DOHH2 (cell line): ENCODE results near the gene TRMT44.

Experiments used
- H3F3A ChIP-seq: fragments of 200-600 bp; sonication (generic), shearing (Covaris generic); 2 replicates; pipeline ENCODE4 v1.6.0; 2016; ENCODE audit warnings: antibody characterized with exemption, mild to moderate bottlenecking; ENCODE audit not compliant: control insufficient read depth, insufficient read depth
- H3K27ac ChIP-seq: fragments of 200-600 bp; sonication (generic); 2 replicates; pipeline ENCODE4 v1.5.1; 2014; ENCODE audit warnings: low read depth, mild to moderate bottlenecking, low read length, moderate library complexity
- H3K27me3 ChIP-seq: fragments of 200-600 bp; sonication (generic); 2 replicates; pipeline ENCODE4 v1.6.1; 2014; ENCODE audit warnings: mild to moderate bottlenecking, low read length, mixed read lengths; ENCODE audit not compliant: control insufficient read depth
- H3K36me3 ChIP-seq: fragments of 200-600 bp; sonication (generic); 2 replicates; pipeline ENCODE4 v1.6.1; 2014; ENCODE audit warnings: mild to moderate bottlenecking, low read length, moderate library complexity, mixed read lengths; ENCODE audit not compliant: control insufficient read depth
- H3K4me1 ChIP-seq: fragments of 200-600 bp; sonication (generic); 2 replicates; pipeline ENCODE4 v1.6.1; 2014; ENCODE audit warnings: mild to moderate bottlenecking, low read length, mixed read lengths; ENCODE audit not compliant: control insufficient read depth
- H3K4me2 ChIP-seq: fragments of 200-600 bp; sonication (generic); 2 replicates; pipeline ENCODE4 v1.6.0; 2014; ENCODE audit warnings: mild to moderate bottlenecking, low read length, moderate library complexity
- H3K4me3 ChIP-seq: fragments of 200-600 bp; sonication (generic); 2 replicates; pipeline ENCODE4 v1.5.1; 2014; ENCODE audit warnings: mild to moderate bottlenecking, low read length, mixed read lengths
- H3K79me2 ChIP-seq: fragments of 200-600 bp; sonication (generic); 2 replicates; pipeline ENCODE4 v1.6.1; 2014; ENCODE audit warnings: mild to moderate bottlenecking, low read length, mixed read lengths; ENCODE audit not compliant: control insufficient read depth
- H3K9me2 ChIP-seq: fragments of 200-600 bp; sonication (generic); replicated peaks from 2 replicates; pipeline ENCODE4 v1.6.1; 2014; ENCODE audit warnings: mild to moderate bottlenecking, low read length, mixed read lengths; ENCODE audit not compliant: control insufficient read depth
- H3K9me3 ChIP-seq: fragments of 200-600 bp; sonication (generic); 2 replicates; pipeline ENCODE4 v1.6.1; 2014; ENCODE audit warnings: antibody characterized with exemption, low read length, mixed read lengths; ENCODE audit not compliant: control insufficient read depth, insufficient read depth
- H4K20me1 ChIP-seq: fragments of 200-600 bp; sonication (generic); 2 replicates; pipeline ENCODE4 v1.6.0; 2014; ENCODE audit warnings: low read depth, mild to moderate bottlenecking, antibody characterized with exemption, low read length, moderate library complexity; ENCODE audit not compliant: control insufficient read depth, insufficient read depth
- CTCF ChIP-seq: fragments of 200-600 bp; sonication (generic); IDR thresholded peaks from one replicate; pipeline ENCODE4 v1.5.1; 2014; ENCODE audit warnings: antibody characterized with exemption, mild to moderate bottlenecking, low read depth, low read length; ENCODE audit not compliant: poor library complexity, severe bottlenecking
- EZH2phosphoT487 ChIP-seq: fragments of 200-600 bp; sonication (generic); IDR thresholded peaks from 2 replicates; pipeline ENCODE4 v1.6.1; 2017; ENCODE audit warnings: borderline replicate concordance, mild to moderate bottlenecking, antibody characterized with exemption, low read length, moderate library complexity, mixed read lengths

Gene TRMT44

GRCh38 chr4:8525383-8526120, 85.0 kb downstream of the TRMT44 start:
- Histone ChIP-seq H3K4me3 (no peak overlapping the region), H3K36me3 (no peaks in the 10 kb centered on the region), H3K79me2 (no peaks in the 10 kb centered on the region), H3K4me1 (no peaks in the 10 kb centered on the region), H3K4me2 (no peak overlapping the region), H4K20me1 (no peaks in the 10 kb centered on the region), H3K9me3 (no peaks in the 10 kb centered on the region), H3K9me2 (no peaks in the 10 kb centered on the region), H3F3A (no peaks in the 10 kb centered on the region), H3K27ac (no peak overlapping the region), H3K27me3 (0 out of 2 replicates have a peak, but pooled peaks cover 3% of the 10 kb centered on the region)
- TF ChIP-seq EZH2phosphoT487 (no peak), CTCF (no peak)
